Hematopoietic multipotent progenitor cell treated with erythropoietin and hydrocortisone succinate and interleukin-3 and kit ligand, for 15 days (in vitro differentiated cells): ENCODE measurements around the gene RASL10B.

Experiments
- DNase-seq: peaks from one replicate; pipeline ENCODE4 v3.0.0-alpha.2; 2015; ENCODE audit warnings: low spot score

Gene RASL10B

GRCh38 chr17:35717475-35717874 lies 14.0 kb upstream of the RASL10B start:
- no peak for DNase-seq

GRCh38 chr17:35723735-35724134 lies 7.7 kb upstream of the RASL10B start:
- no peak for DNase-seq

DNA sequence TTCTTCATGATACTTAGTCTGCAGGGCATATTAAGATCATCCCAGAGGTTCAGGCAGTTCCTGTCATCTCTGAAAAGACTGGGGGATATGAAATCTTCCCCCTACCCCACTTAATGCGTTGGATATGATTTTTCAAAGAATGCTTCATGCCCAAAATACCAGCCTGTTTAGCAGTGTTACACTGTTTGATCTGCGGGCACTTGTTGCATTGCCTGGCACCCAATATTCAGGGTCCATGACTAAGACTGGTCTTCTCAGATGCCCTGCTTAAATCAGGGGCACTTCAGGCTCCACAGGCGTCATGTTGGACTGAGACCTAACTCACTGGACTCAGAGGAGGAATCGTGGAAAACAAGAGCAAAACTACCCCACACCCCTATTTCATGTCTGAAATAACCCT lies 6.4 kb upstream of the RASL10B start:
- DNase-seq, result no peak

GRCh38 chr17:35725802-35726126 lies 5.7 kb upstream of the RASL10B start:
- DNase-seq, result no peak

DNA sequence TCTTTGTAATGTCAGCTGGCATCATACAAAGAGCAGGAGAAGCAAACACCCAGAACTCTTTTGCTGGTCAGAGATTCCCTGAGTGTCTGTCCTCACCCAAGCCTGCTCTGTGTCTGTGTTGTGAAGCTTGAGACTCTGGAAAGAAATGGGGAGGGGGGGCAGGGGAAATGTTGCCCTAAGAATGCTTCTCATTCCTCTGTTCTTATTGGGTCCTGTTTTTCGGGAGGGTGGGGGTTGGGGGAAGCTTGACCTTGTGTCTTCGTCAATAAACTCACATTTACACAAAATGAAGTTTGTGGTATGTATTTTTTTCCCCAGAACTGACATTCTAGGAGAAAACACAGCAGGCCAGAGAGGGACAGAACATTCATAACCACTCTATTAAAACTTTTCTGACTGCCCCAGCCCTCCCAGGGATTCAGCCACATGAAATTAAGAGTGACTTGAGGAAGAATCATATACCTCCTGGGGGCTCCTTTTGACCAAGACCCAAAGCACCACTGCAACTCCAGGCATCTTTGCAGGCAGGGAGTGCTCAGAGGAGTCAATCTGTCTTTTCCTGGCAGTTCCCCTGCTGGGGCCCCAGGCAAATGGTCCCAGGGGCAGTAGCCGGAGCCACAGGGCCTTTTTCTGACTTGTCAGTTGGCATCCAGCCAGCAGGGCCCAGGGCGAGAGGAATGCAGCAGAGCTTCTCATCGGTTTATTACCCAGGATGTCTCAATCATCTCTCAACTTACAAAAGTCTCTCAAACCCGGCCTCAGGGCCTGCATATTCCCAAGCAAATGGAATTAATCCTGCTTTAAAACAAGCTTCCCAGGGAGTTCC lies 5.1 kb upstream of the RASL10B start:
- DNase-seq, result peak; percentile 13

GRCh38 chr17:35726953-35727460 lies 4.4 kb upstream of the RASL10B start:
- DNase-seq, result no peak

DNA sequence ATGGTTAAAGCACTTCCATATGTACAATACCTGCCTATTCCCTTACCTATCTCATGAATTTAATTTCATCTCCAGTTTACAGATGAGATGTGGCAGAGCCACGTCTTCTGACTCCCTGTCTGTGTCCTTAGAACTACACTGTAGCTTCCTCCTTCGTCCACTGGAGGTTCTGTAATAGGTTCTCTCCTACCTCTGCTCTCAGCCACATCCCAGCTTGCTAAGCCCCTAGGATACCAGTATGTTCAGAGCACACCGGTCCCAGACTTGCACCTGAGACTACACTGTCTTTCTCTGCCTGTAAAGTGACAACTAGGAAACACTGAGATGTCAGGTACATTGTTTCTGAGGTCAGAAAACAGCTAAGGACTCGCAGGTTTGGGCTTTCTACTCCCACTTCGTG lies 3.8 kb upstream of the RASL10B start:
- DNase-seq, result no peak

- no peak for DNase-seq
Observed at GRCh38 chr17:35728551-35728950, 2.9 kb upstream of the RASL10B start.

DNA sequence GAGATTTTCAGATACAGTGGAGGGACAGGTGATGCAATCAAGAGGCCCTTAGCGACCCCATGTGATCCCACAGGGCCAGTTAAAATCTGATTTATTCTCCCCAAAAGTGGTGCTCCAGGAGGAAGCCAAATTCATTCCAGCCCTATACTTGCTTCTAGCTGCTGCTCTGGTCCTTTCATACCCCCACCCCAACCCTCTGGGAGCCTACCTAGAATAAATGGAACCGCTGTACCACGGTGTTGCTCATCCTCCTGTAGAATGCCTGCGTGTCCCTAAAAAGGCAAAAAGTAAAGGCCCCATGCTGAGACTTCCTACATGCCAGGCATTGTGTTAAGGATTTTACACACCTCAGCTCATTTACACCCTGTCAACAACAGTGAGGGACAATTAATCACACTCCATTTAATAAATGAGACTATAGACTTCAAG lies 2.0 kb upstream of the RASL10B start:
- no peak for DNase-seq

GRCh38 chr17:35730400-35731005 lies 936 bp upstream of the RASL10B start:
- no peak for DNase-seq

- DNase-seq, result no peak
Observed at GRCh38 chr17:35731917-35732805, 722 bp downstream of the RASL10B start.

- DNase-seq, result no peak
Observed at GRCh38 chr17:35732806-35733136, 1.3 kb downstream of the RASL10B start.

- no peak for DNase-seq
Observed at GRCh38 chr17:35733366-35733765, 1.9 kb downstream of the RASL10B start.

- no peak for DNase-seq
Observed at GRCh38 chr17:35734396-35734795, 3.0 kb downstream of the RASL10B start.

DNA sequence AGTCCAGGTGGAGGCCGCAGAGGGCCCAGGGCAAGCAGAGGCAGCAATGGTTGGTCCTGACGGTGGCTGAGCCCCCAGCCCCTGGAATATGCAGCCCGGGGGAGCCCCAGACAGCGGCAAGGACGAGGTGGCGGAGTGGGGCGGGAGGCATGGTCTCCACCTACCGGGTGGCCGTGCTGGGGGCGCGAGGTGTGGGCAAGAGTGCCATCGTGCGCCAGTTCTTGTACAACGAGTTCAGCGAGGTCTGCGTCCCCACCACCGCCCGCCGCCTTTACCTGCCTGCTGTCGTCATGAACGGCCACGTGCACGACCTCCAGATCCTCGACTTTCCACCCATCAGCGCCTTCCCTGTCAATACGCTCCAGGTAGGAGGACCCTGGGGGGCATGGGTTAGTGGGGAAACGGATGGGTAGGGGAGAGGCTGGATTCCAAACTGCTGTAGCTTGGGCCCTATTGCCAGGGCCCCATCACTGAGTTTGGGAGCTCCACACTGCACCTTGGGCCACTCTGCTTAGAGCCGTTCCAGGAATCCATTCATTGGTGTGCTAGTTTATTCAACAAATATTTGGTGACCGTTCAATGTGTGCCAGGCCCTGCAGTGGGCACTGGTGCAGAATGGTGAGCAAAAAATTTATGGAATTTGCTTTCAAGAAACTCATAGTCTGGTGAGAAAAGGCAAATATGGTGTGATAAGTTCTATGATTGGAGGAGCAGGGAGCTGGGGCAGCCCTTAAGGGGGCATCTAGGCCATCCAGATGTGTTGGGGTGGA lies 3.8 kb downstream of the RASL10B start:
- no peak for DNase-seq

DNA sequence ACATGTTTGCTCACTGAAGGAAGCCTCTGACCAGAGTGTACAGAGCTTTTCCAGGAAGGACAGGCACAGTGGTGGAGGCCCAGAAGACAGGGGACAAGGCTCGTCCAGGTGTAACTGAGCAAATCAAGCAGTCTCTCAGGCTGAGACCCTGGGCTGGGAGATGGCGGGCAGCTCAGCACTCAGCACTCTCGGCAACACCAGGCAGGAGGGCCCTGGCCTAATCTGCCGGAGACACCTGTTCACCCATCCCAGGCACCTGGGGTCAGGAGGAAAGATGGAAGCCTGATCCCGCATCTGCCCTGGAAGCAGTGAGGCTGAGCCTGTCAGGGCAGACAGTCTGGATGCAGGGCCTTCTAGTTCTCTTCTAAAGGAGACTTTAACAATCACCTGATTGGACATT lies 4.8 kb downstream of the RASL10B start:
- no peak for DNase-seq

GRCh38 chr17:35738519-35739133 lies 7.2 kb downstream of the RASL10B start:
- DNase-seq, result no peak

- no peak for DNase-seq
Observed at GRCh38 chr17:35740216-35740615, 8.8 kb downstream of the RASL10B start.

DNA sequence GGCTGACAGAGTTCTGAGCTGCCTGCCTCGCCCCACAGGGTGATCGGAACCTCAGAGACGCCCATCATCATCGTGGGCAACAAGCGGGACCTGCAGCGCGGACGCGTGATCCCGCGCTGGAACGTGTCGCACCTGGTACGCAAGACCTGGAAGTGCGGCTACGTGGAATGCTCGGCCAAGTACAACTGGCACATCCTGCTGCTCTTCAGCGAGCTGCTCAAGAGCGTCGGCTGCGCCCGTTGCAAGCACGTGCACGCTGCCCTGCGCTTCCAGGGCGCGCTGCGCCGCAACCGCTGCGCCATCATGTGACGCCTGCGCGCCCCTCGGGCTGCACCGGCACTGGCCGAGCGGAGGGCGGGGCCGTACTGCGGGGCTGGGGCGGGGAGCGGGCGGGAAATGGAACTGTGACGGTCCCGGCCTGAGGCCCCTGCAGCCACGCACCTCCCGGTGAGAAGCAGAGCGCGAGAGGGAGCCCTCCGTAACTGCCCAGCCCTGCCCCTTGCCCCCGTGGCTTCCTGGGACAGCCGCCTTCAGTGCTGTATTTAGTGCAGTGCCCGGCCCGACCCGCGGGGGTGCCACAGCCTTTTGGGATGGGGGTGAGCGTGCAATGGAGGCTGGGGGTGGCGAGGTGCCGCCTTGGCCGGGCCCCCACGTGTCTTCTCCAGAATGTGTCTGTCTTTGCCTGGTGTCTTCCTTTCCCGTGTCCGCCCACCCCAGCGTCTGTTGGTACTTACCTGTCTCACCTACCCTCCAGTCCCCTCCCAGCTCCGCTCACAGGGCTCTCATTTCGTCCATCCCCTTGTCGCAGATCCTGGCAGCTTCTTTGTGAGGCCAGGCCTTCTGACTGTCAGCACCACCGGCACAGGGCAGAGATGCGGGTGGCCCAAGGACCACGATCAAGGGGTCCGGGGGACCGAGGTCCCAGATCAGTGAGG lies 9.8 kb downstream of the RASL10B start:
- no peak for DNase-seq

GRCh38 chr17:35742496-35742895 lies 11.1 kb downstream of the RASL10B start:
- no peak for DNase-seq
